Mucosa of rectum (tissue), 2 donors: Measurements from ENCODE around the gene ZDHHC24.

Experiments used
- H3K27ac ChIP-seq, 2 donors: one replicate each; pipeline ENCODE4 v1.7.0; 2013; ENCODE audit warnings: inconsistent platforms in 2 of 2, low read depth in 2 of 2, low read length in 2 of 2
- H3K27me3 ChIP-seq, 2 donors: one replicate each; pipeline ENCODE4 v1.7.0; 2013; ENCODE audit warnings: low read length in 2 of 2; ENCODE audit not compliant: control insufficient read depth in 2 of 2, insufficient read depth in 2 of 2
- H3K36me3 ChIP-seq, 2 donors: one replicate each; pipeline ENCODE4 v1.7.0; 2013; ENCODE audit warnings: low read length in 2 of 2; ENCODE audit not compliant: control insufficient read depth in 2 of 2, insufficient read depth in 2 of 2
- H3K4me1 ChIP-seq, 2 donors: one replicate each; pipeline ENCODE4 v1.7.0; 2013; ENCODE audit warnings: low read length in 2 of 2, mild to moderate bottlenecking in 1 of 2; ENCODE audit not compliant: control insufficient read depth in 2 of 2, insufficient read depth in 2 of 2
- H3K4me3 ChIP-seq, 2 donors: one replicate each; pipeline ENCODE4 v1.7.0; 2013; ENCODE audit warnings: low read length in 2 of 2
- H3K9ac ChIP-seq, 2 donors: one replicate each; pipeline ENCODE4 v1.7.0; 2013; ENCODE audit warnings: low read length in 2 of 2, low read depth in 1 of 2, mild to moderate bottlenecking in 1 of 2
- H3K9me3 ChIP-seq, 2 donors: one replicate each; pipeline ENCODE4 v1.7.0; 2013; ENCODE audit warnings: low read length in 2 of 2; ENCODE audit not compliant: control insufficient read depth in 2 of 2
- donor health status: healthy.
- donor health status: Normal muscosa, but diverticular disease.

ZDHHC24 gene

DNA sequence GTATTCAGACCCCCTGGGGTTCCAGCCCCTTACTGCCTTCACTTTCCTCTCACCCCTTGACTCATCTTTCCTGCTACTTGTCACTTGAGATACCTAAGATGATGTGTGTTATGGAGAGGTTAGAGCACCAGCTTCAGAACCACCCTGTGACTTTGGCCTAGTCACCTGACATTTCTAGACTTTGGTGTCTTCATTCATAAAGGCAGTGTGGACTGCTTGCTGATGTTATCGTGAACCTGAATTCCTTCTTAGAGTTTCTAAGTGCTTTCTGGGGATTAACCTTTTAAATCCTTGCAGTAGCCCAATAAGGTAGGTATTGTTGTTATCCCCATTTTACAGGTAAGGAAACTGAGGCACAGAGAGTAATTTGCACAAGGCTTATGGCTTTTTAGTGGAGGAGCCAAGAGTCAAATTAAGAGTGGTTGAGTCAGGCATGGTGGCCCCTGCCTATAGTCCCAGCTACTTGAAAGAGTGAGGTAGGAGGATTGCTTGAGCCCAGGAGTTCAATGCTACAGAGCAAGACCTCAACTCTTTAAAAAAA is 40.5 kb downstream of the ZDHHC24 start:
- H3K27me3 ChIP-seq = no peaks in the 10 kb centered on the region
- peaks cover 2% of the 10 kb centered on the region in 2 donors for H3K4me1 ChIP-seq
- H3K27ac ChIP-seq = no peak overlapping the region
- H3K36me3 ChIP-seq = peaks cover 12 to 13% of the 10 kb centered on the region in 2 donors
- no peak overlapping the region for H3K9ac ChIP-seq
- H3K9me3 ChIP-seq = no peaks in the 10 kb centered on the region
- H3K4me3 ChIP-seq = no peak overlapping the region

DNA sequence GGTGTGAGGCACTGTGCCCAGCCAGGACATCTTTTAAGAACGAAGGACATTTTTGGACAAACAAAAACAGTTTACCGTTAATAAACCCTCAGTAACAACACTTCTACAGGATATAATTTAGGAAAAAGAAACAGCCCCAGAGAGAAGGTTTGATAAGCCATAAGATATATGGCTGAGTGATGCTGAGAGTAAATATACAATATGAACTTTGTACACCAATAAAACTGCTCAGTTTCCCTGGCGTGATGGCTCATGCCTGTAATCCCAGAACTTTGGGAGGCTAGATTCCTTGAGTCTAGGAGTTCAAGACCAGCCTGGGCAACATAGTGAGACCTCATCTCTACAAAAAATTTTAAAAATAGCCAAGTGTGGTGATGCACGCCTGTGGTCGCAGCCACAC is 47.3 kb downstream of the ZDHHC24 start:
- peaks cover 19% of the 10 kb centered on the region in 2 donors for H3K36me3 ChIP-seq
- H3K4me1 ChIP-seq = peaks cover 0 to 5% of the 10 kb centered on the region in 2 donors
- H3K9me3 ChIP-seq = no peaks in the 10 kb centered on the region
- H3K4me3 ChIP-seq = no peak overlapping the region
- H3K27me3 ChIP-seq = no peaks in the 10 kb centered on the region
- H3K27ac ChIP-seq = no peak overlapping the region
- no peak overlapping the region for H3K9ac ChIP-seq

DNA sequence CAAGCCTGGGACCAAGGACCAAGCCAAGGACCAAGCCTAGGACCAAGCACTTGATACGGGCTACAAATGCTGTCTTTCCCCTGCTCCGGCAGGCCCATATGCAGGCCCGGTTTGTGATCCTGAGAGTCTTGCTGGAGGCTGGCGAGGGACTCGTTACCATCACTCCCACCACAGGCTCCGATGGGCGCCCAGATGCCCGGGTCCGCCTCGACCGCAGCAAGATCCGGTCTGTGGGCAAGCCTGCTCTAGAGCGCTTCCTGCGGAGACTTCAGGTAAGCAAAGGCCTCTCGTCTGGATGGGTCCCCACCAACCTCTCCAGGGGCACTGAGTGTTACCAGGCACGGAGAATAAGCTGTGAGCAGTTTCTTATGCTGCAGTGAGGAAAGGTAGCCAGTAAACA is 48.6 kb downstream of the ZDHHC24 start:
- H3K4me3 ChIP-seq = no peak overlapping the region
- no peaks in the 10 kb centered on the region for H3K9me3 ChIP-seq
- H3K27me3 ChIP-seq = no peaks in the 10 kb centered on the region
- no peak overlapping the region for H3K27ac ChIP-seq
- H3K9ac ChIP-seq = no peak overlapping the region
- H3K36me3 ChIP-seq = peaks cover 25 to 29% of the 10 kb centered on the region in 2 donors
- H3K4me1 ChIP-seq = peaks cover 0 to 6% of the 10 kb centered on the region in 2 donors

DNA sequence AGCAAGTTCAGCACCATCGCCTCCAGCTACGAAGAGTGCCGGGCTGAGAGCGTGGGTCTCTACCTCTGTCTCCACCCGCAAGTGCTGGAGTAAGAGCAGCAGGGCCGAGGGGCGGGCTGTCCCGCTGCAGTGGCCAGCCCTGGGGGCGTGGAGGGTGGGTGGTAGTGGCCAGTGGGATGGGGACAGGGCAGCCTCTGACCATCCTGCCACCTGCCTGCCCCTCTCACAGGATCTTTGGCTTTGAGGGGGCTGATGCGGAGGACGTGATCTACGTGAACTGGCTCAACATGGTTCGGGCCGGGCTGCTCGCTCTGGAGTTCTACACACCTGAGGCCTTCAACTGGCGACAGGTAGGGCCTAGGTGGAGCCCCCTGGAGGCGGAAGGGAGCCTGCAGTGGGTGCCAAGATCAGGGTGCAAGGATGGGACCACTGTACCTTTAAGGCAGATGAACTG is 50.4 kb downstream of the ZDHHC24 start:
- Histone ChIP-seq H3K27me3 (no peaks in the 10 kb centered on the region), H3K9ac (no peak overlapping the region), H3K9me3 (no peaks in the 10 kb centered on the region), H3K36me3 (peaks cover 30% of the 10 kb centered on the region in 2 donors), H3K4me3 (no peak overlapping the region), H3K27ac (no peak overlapping the region), H3K4me1 (peaks cover 0 to 6% of the 10 kb centered on the region in 2 donors)

DNA sequence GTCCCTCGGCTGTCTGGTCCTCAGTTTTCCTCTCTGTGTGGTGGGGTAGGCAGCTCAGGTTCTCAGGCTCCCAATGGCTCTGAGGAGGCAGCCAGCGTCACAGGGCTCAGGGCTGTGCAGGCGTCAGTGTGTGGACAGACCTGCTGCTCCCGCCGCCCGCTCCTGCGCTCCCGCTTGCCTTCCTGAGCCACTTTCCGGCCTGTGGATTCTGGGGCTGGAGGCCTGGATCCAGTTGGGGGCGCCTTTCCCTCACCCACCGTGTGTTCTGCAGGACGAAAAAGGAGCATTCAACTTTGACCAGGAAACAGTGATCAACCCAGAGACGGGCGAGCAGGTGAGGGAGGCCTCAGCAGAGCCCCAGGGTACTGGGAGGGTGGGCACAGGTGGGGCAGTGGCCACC is 50.9 kb downstream of the ZDHHC24 start:
- Histone ChIP-seq H3K9me3 (no peaks in the 10 kb centered on the region), H3K9ac (no peak overlapping the region), H3K27me3 (no peaks in the 10 kb centered on the region), H3K36me3 (peaks cover 30 to 34% of the 10 kb centered on the region in 2 donors), H3K4me3 (no peak overlapping the region), H3K4me1 (peaks cover 0 to 6% of the 10 kb centered on the region in 2 donors), H3K27ac (no peak overlapping the region)

DNA sequence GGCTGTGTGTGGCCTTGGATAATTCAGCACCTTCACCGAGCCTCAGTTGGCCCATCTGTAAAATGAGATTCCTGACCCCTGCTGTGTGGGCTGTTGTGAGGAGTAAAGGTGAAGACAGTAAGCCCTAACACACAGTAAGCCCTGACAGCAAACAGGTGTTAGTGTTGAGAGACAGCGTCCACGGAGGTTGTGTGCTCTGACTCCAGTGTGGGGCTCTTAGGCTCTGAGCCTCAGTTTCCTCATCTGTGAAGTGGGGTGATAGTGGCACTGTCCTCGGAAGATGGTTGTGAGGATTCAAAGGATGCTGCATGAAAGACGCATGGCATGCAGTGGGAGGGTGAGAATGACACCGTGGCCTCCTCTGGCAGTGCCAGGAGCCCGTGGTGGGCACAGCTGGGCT is 51.4 kb downstream of the ZDHHC24 start:
- no peak overlapping the region for H3K27ac ChIP-seq
- peaks cover 33 to 34% of the 10 kb centered on the region in 2 donors for H3K36me3 ChIP-seq
- no peak overlapping the region for H3K4me3 ChIP-seq

DNA sequence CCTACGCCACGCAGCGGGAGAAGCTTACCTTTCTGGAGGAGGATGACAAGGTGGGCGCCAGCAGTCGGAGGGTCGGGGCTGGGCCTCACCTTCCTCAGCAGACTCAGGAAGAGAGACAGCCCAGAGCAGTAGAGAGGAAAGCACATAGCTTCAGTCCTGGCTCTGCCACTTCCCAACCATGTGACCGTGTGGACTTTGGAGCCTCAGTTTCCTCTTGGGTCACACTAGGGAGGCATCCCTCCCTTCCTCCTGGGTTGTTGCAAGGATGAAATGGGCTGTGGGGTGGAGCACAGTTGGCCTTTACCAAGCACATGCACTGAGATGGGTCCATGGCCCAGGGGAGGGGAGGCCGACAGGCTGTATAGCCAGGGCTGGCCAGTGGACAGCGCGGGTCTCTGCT is 52.7 kb downstream of the ZDHHC24 start:
- H3K27ac ChIP-seq = no peak overlapping the region
- peaks cover 39 to 40% of the 10 kb centered on the region in 2 donors for H3K36me3 ChIP-seq
- H3K4me3 ChIP-seq = no peak overlapping the region
- H3K4me1 ChIP-seq = peaks cover 0 to 6% of the 10 kb centered on the region in 2 donors
- H3K9me3 ChIP-seq = no peaks in the 10 kb centered on the region
- no peaks in the 10 kb centered on the region for H3K27me3 ChIP-seq
- H3K9ac ChIP-seq = no peak overlapping the region

More for the DNA sequence above, 51.4 kb downstream of the ZDHHC24 start:
- no peaks in the 10 kb centered on the region for H3K27me3 ChIP-seq
- no peaks in the 10 kb centered on the region for H3K9me3 ChIP-seq
- peaks cover 0 to 6% of the 10 kb centered on the region in 2 donors for H3K4me1 ChIP-seq
- H3K9ac ChIP-seq = no peak overlapping the region

DNA sequence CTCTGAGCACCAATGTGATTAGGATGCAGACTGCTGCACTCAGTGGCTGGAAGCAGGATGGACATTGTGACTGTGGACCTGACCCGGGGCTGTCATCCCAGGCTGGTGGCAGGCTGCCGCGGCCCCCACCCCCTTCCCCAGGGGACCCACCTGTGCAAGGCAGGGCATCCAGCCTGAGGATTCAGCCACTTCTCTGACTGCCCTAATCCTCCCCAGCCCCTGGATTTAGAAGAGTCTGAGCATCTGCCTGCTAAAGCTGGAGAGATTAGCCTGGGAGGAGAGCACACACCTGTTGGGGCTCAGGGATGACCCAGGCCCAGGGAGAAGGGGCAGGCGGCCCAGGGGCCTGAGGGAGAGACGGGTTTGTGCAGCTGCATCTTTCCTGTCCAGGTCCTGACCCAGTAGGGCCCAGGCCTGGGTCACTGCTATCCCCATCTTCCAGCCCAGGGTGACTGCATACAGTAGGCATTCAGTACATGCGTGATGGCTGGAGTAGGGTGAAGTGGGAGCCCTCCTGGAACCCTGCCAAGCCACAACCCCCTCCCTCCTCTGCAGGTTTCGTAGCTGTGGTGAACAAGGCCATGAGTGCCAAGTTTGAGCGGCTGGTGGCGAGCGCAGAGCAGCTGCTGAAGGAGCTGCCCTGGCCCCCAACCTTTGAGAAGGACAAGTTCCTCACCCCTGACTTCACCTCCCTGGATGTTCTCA is 53.5 kb downstream of the ZDHHC24 start:
- Histone ChIP-seq H3K4me3 (no peak overlapping the region), H3K9me3 (no peaks in the 10 kb centered on the region), H3K36me3 (peaks cover 43 to 44% of the 10 kb centered on the region in 2 donors)

DNA sequence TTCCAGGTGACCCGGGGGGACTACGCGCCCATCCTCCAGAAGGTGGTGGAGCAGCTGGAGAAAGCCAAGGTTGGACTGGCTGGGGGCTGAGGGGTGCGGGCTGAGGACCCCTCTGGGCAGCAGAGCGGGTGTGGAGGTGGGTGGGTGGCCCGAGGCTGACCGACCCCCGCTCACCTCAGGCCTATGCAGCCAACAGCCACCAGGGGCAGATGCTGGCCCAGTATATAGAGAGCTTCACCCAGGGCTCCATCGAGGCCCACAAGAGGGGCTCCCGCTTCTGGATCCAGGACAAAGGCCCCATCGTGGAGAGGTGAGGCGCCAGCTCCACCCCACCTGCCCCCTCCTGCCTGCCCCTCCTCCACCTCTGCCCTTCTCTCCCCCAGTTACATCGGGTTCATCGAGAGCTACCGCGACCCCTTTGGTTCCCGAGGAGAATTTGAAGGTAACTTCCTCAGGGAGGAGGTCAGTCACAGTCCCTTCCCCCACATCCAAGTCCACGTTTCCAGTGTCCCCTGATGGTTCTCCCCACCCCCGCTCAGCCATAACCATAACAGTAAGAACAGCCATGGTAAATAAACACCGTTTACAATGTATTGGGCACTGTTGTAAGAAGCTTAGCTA is 54.4 kb downstream of the ZDHHC24 start:
- H3K4me1 ChIP-seq = peaks cover 0 to 6% of the 10 kb centered on the region in 2 donors
- no peaks in the 10 kb centered on the region for H3K9me3 ChIP-seq
- H3K27me3 ChIP-seq = no peaks in the 10 kb centered on the region
- H3K36me3 ChIP-seq = peaks cover 39 to 44% of the 10 kb centered on the region in 2 donors
- no peak overlapping the region for H3K27ac ChIP-seq
- H3K9ac ChIP-seq = no peak overlapping the region
- H3K4me3 ChIP-seq = no peak overlapping the region

More for the DNA sequence above, 53.5 kb downstream of the ZDHHC24 start:
- H3K27me3 ChIP-seq = no peaks in the 10 kb centered on the region
- peaks cover 0 to 6% of the 10 kb centered on the region in 2 donors for H3K4me1 ChIP-seq
- H3K9ac ChIP-seq = no peak overlapping the region
- no peak overlapping the region for H3K27ac ChIP-seq

DNA sequence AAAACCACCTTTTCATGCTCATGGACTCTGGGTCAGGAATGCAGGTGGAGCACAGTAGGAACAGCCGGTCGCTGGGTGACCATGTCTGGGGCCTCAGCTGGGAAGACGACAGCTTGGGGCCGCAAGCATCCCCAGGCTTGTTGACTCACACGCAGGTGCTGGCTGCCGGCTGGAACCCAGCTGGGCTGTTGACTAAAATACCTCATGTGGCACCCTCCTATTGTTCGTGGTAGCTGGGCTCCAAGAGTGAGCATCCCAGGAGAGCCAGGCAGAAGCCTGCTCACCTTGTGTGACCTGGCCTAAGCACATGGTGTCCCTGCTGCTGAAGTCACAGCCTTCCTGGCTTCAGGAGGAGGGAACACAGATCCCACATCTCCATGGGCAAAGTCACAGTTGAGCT is 56.2 kb downstream of the ZDHHC24 start:
- Histone ChIP-seq H3K36me3 (peaks cover 37 to 46% of the 10 kb centered on the region in 2 donors), H3K4me1 (peaks cover 0 to 6% of the 10 kb centered on the region in 2 donors), H3K27ac (no peak overlapping the region), H3K9ac (no peak overlapping the region), H3K27me3 (no peaks in the 10 kb centered on the region), H3K4me3 (no peak overlapping the region), H3K9me3 (no peaks in the 10 kb centered on the region)
